Endometrium (tissue), 2 donors: ENCODE data around the gene ABCC4.
"Not testable (repeated sequence)": the region's sequence is repeated elsewhere in the genome, so short reads cannot be mapped to it uniquely, and the experiment has no call there.

ENCODE experiments used
- FAIRE-seq: peaks from 2 replicates; lab custom pipeline; 2012; peaks lifted over from hg19 to GRCh38; lab: Jason Lieb, UNC
- donor health status: control.
- donor health status: control.

The ABCC4 gene

GRCh38 chr13:95231393-95231792 is 69.9 kb downstream of the ABCC4 start:
- no peak for FAIRE-seq

GRCh38 chr13:95229855-95230254 is 71.4 kb downstream of the ABCC4 start:
- no peak for FAIRE-seq

GRCh38 chr13:95228130-95228529 is 73.1 kb downstream of the ABCC4 start:
- no peak for FAIRE-seq

GRCh38 chr13:95226932-95227695 is 74.1 kb downstream of the ABCC4 start:
- no peak for FAIRE-seq

- FAIRE-seq = no peak
These were observed 74.8 kb downstream of the ABCC4 start for GRCh38 chr13:95226476-95226875.

GRCh38 chr13:95226050-95226449 is 75.2 kb downstream of the ABCC4 start:
- FAIRE-seq = no peak

- FAIRE-seq = peak; percentile 21
These were observed 77.2 kb downstream of the ABCC4 start for GRCh38 chr13:95224064-95224463.

GRCh38 chr13:95222733-95223018 is 78.6 kb downstream of the ABCC4 start:
- no peak for FAIRE-seq

- FAIRE-seq = no peak
These were observed 79.1 kb downstream of the ABCC4 start for GRCh38 chr13:95221971-95222732.

GRCh38 chr13:95220611-95221010 is 80.6 kb downstream of the ABCC4 start:
- no peak for FAIRE-seq

GRCh38 chr13:95217920-95218830 is 83.1 kb downstream of the ABCC4 start:
- no peak for FAIRE-seq

- no peak for FAIRE-seq
These were observed 85.1 kb downstream of the ABCC4 start for GRCh38 chr13:95216182-95216581.

- no peak for FAIRE-seq
These were observed 88.0 kb downstream of the ABCC4 start for GRCh38 chr13:95212983-95213850.

- no peak for FAIRE-seq
These were observed 92.1 kb downstream of the ABCC4 start for GRCh38 chr13:95209109-95209508.

GRCh38 chr13:95207769-95208366 is 93.4 kb downstream of the ABCC4 start:
- no peak for FAIRE-seq

- no peak for FAIRE-seq
These were observed 95.1 kb downstream of the ABCC4 start for GRCh38 chr13:95206116-95206515.

GRCh38 chr13:95204231-95204765 is 97.0 kb downstream of the ABCC4 start:
- no peak for FAIRE-seq

GRCh38 chr13:95201814-95202651 is 99.2 kb downstream of the ABCC4 start:
- FAIRE-seq = no peak

GRCh38 chr13:95200386-95200957 is 100.8 kb downstream of the ABCC4 start:
- not testable (repeated sequence) for FAIRE-seq

- no peak for FAIRE-seq
These were observed 101.4 kb downstream of the ABCC4 start for GRCh38 chr13:95199896-95200295.
